GM12872 (cell line): ENCODE data around the gene SPTAN1.

Experiments
- TF ChIP-seq, protein P1 (sequence below): IDR thresholded peaks from 3 replicates; pipeline ENCODE4 v1.5.1; 2011; ENCODE audit warnings: low read depth, mild to moderate bottlenecking, low read length, moderate library complexity; ENCODE audit not compliant: insufficient read depth

Gene SPTAN1

DNA sequence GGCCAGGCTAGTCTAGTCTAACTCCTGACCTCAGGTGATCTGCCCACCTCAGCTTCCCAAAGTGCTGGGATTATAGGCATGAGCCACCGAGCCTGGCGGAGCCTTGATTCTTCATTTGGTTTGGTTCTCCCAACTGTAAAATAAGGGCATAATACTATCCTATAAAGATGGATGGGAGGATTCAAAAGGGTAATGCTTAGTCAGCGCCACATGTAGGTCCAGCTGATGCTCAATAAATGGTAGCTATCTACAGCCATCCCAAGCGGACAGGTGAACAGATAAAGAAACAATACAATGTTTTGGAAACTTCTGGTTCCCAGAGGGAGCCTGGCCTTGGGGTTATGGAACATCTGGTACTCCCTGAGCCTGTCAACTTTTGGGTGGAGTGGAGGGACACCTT lies 123.0 kb downstream of the SPTAN1 start:
- TF ChIP-seq, protein P1, sequence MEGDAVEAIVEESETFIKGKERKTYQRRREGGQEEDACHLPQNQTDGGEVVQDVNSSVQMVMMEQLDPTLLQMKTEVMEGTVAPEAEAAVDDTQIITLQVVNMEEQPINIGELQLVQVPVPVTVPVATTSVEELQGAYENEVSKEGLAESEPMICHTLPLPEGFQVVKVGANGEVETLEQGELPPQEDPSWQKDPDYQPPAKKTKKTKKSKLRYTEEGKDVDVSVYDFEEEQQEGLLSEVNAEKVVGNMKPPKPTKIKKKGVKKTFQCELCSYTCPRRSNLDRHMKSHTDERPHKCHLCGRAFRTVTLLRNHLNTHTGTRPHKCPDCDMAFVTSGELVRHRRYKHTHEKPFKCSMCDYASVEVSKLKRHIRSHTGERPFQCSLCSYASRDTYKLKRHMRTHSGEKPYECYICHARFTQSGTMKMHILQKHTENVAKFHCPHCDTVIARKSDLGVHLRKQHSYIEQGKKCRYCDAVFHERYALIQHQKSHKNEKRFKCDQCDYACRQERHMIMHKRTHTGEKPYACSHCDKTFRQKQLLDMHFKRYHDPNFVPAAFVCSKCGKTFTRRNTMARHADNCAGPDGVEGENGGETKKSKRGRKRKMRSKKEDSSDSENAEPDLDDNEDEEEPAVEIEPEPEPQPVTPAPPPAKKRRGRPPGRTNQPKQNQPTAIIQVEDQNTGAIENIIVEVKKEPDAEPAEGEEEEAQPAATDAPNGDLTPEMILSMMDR, result no peak

DNA sequence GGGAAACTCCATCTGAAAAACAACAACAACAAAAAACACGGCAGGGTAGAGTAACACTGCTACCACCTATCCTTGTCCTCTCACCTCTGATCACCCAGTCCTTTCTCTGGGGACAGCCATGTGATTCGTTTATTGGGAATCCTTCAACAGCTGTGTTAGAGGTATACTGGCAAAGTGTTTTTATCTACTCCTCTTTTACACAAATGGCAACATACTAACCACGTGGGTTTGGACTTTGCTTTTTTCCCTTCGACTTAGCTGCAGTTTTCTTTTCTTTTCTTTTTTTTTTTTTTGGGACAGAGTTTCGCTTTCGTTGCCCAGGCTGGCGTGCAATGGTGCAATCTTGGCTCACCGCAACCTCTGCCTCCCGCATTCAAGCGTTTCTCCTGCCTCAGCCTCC lies 125.4 kb downstream of the SPTAN1 start:
- TF ChIP-seq, protein P1, result no peak
